NCI-H1092 (cell line): ENCODE results near the gene ARHGAP33.

Experiments
- DNase-seq: peaks from one replicate; lab custom pipeline; 2025; lab: John Stamatoyannopoulos, UW

ARHGAP33 gene

GRCh38 chr19:35777086-35777841 is 1.9 kb downstream of the ARHGAP33 start:
- no peak for DNase-seq

DNA sequence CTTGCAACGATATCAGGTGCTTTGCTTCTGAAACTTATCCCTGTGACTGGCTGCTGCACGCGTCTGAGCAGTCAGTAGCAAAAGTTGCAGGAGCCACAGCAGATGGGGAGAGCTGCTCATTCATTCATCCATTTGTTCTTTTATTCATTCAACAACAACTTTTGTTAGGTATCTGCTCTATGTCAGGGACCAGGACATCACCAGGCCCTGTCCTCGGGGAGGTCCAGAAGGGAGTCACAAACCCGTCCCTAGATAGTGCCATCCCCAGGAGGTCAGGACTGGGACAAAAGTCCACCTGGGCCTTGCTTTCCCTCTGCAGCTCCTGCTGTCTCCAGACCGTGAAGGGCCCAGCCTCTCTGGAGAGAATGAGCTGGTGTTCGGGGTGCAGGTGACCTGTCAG is 2.6 kb downstream of the ARHGAP33 start:
- DNase-seq: no peak

GRCh38 chr19:35779033-35779432 is 3.7 kb downstream of the ARHGAP33 start:
- DNase-seq: no peak

DNA sequence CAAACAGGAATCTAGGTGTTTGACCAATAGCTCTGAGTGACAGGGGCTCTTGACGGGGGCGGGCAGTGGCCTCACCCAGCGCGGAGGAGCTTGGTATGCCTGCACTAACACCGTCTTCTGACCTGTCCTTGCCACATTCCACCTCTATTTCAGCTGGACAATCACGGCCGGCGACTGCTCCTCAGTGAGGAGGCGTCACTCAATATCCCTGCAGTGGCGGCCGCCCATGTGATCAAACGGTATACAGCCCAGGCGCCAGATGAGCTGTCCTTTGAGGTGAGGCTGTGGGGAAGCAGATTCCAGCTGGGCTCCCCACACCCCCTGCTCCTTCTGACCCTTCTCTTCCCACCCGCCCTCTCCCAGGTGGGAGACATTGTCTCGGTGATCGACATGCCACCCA is 4.7 kb downstream of the ARHGAP33 start:
- no peak for DNase-seq

- DNase-seq: no peak
These were observed 5.4 kb downstream of the ARHGAP33 start for GRCh38 chr19:35780717-35781116.

GRCh38 chr19:35781650-35782049 is 6.3 kb downstream of the ARHGAP33 start:
- no peak for DNase-seq

DNA sequence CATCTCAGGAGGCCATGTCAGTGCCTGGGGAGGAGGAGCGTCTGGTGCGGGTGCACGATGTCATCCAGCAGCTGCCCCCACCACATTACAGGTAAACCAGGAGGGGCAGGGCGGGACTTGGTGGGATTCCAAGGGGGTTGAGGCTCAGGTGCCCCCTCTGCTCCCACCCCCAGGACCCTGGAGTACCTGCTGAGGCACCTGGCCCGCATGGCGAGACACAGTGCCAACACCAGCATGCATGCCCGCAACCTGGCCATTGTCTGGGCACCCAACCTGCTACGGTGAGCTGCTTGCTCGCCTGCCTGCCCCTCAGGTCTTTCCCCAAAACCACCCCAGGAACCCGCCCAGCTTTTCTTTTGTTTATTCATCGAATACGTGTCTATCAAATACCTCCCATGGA is 7.2 kb downstream of the ARHGAP33 start:
- no peak for DNase-seq

DNA sequence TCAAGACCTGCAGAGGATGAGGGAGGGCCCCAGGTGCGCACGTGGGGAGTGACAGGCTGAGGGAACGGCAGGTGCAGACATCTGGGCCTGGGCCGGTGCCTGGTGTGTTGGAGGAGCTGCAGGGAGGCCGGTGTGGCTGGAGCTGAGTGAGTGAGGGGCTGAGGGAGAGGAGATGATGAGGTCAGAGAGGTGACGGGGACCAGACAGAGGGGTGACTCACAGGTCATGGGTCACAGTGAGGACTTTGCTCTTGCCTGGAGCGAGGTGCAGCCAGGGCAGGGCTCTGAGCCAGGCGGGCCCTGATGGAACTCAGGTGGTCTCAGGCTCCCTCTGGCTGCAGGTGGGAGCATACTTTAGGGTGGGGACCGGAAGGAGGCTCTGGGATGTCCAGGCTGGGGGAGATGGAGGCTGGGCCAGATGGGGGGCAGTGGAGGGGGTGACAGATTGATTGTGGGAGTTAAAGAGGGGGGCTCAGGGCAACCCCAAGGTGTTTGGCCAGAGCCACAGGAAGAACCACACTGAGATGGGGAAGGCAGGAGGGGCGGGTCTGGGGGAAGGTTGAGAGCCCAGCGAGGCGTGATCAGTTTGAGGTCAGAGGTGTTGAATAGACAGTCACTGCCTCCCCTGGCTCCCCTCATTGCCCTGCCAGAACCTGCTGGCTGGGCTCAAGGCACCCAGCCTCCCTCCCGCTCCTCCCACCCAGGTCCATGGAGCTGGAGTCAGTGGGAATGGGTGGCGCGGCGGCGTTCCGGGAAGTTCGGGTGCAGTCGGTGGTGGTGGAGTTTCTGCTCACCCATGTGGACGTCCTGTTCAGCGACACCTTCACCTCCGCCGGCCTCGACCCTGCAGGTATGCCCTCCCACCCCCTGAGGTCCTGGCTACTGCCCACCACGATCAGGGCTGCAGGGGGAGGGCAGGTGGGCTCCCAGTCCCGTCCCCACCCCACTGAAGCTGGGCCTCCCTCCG is 8.4 kb downstream of the ARHGAP33 start:
- DNase-seq: no peak

- no peak for DNase-seq
These were observed 9.4 kb downstream of the ARHGAP33 start for GRCh38 chr19:35784503-35785338.

DNA sequence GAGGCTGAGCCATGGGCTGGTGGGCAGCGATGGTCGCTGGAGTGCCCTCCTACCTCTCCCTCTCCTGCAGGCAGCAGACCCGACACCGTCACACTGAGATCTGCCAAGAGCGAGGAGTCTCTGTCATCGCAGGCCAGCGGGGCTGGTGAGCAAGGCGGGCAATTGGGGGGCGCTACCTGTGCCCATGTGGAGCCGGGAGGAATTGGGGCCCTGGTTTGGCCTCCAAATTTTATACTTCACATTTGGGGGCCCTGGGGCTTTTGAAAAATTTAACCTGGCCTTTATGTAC is 9.9 kb downstream of the ARHGAP33 start:
- DNase-seq: no peak

DNA sequence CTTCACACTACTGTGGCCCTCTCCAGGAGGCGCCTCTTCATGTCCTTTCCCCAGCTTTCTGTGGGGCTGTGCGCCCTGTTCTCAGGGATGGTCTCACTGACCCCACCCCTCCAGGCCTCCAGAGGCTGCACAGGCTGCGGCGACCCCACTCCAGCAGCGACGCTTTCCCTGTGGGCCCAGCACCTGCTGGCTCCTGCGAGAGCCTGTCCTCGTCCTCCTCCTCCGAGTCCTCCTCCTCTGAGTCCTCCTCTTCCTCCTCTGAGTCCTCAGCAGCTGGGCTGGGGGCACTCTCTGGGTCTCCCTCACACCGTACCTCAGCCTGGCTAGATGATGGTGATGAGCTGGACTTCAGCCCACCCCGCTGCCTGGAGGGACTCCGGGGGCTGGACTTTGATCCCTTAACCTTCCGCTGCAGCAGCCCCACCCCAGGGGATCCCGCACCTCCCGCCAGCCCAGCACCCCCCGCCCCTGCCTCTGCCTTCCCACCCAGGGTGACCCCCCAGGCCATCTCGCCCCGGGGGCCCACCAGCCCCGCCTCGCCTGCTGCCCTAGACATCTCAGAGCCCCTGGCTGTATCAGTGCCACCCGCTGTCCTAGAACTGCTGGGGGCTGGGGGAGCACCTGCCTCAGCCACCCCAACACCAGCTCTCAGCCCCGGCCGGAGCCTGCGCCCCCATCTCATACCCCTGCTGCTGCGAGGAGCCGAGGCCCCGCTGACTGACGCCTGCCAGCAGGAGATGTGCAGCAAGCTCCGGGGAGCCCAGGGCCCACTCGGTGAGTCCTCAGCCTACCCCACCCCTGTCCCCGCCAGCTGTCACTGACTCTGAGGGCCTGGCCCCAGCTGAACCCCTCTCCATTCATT is 11.2 kb downstream of the ARHGAP33 start:
- no peak for DNase-seq

GRCh38 chr19:35787227-35787799 is 11.9 kb downstream of the ARHGAP33 start:
- DNase-seq: no peak

DNA sequence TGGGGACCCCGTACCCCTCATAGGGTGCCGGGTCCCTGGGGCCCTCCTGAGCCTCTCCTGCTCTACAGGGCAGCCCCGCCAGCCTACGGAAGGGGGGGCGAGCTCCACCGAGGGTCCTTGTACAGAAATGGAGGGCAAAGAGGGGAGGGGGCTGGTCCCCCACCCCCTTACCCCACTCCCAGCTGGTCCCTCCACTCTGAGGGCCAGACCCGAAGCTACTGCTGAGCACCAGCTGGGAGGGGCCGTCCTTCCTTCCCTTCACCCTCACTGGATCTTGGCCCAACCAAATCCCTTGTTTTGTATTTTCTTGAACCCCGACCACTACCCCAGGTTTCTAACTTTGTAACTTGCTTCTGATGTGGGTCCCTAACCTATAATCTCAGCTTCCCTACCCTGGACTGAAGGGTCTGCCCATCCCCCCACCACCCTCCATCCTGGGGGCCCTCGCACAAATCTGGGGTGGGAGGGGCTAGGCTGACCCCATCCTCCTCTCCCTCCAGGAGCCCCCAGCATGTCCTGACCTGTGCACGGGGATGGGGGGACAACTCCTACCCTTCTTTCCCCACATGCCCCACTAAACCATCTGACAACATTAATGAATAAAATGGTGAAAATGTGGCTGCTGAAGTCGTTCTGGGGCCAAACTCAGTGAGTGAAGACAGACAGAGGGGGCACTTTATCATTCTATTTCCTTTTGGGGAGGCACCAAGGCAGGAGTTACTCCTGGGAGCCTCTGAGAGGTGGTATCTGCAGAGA is 13.0 kb downstream of the ARHGAP33 start:
- no peak for DNase-seq

DNA sequence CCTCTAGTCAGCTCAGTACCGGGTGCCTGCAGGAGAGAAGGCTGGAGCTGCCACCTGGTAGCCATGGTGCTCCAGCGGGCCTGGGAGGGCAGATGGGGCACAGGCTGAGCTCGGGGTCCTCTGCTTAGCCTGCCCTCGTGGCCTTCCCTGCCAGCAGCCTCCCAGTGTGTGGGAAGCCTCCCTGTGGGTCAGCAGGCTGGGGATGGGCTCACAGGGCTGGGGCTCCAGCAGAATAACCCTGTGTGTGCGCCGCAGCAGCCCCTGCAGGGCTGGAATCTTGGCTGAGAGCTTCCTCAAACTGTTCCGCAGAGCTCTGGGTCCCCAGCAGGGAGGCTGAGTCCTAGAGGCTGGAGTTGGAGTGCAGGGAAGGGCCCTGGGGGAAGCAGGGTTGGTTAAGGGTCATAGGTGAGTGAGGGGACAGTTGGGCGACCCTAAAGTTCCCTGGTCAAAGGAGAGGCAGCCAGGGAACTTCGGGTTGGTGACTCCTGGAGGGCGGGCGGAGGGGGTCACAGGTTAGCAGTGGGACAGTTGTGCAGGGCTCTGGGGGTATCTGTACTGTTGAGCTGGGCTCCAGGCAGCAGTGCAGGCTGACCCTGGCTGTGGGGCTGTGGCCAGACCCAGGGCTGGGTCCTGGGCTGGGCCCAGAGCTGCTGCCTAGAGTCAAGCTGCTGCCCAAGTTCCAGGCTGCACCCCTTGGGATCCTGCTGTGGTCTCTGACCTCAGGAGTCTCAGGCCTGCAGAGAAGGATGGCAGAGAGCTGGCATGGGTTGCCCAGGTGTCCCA is 14.0 kb downstream of the ARHGAP33 start:
- DNase-seq: no peak

DNA sequence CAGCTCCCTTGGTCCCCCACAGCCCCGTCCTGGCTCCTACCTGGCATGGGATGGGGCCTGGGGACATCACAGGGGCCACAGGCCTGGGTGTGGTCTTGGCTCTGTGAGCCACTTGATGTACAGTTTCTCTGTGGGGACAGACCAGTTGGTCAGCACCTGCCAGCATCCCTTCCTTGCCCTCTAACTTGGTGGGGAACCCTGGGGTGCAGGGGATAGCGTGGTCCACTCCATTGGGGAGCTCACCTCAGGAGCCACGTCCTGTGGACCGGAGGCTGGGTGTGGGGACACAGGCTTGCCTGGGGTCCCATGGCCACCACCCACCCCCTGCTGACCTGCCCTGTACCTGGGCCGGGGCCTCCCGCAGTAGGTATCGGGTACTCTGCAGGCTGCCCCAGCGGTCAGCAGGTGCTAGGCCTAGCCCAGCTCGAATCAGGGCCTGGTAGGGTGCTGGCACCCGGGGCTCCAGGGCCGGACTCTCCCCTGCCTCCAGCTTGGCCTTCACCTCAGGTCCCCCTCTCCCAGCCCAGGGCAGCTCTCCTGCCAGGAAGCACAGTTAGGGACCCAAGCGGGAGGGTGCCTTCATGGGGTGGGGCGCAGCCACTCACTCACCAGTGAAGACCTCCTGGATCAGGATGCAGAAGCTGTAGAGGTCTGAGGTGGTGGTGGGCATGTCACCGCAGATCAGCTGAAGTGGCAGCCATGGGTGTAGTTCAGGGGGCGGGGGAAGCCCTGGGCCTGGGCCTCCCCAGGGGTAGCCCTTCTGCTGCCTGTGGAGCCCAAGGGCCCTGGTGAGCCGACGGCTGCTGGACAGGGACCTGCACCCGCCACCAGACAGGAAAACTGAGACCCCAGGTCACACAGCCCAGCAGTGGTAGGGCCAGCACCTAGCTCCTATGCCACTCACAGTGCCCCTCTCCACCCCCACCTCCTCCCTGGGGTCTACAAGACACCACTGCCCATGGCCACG is 14.9 kb downstream of the ARHGAP33 start:
- no peak for DNase-seq

GRCh38 chr19:35790981-35791813 is 15.8 kb downstream of the ARHGAP33 start:
- DNase-seq: peak; percentile 13

GRCh38 chr19:35791814-35792279 is 16.5 kb downstream of the ARHGAP33 start:
- no peak for DNase-seq
